ENCODE results near the gene PJA2. TPM values are rescaled to one million over a fixed set of nuclear protein-coding genes. Genes with fewer than 3 reads are reported as not detected.

PJA2 gene
- 97.2 and 156 TPM in 2 replicates for total RNA-seq

GRCh38 chr5:109409844-109410388 is at the start of gene PJA2:
Gene PJA2 (minus strand): TSS chr5:109409974. CDS start chr5:109383433, 26,541 bp downstream.

Measured in placental pericyte (primary cell).